Chondrocyte (in vitro differentiated cells): Measurements from ENCODE around the gene LGALS3BP. TPM values are rescaled to one million over a fixed set of nuclear protein-coding genes. Genes with fewer than 3 reads are reported as not detected.

Experiments used
- DNase-seq: peaks from one replicate; pipeline ENCODE4 v3.0.0; 2021; ENCODE audit warnings: mixed read lengths, low spot score
- H3K27ac Mint-ChIP-seq: one replicate; pipeline ENCODE4 v1.8.0; 2021; ENCODE audit warnings: mild to moderate bottlenecking, moderate library complexity, mixed read lengths; ENCODE audit not compliant: unreplicated experiment
- H3K27me3 Mint-ChIP-seq: 2 replicates; pipeline ENCODE4 v1.8.0; 2021; ENCODE audit warnings: low read depth, mixed read lengths
- H3K36me3 Mint-ChIP-seq: 2 replicates; pipeline ENCODE4 v1.8.0; 2021; ENCODE audit warnings: low read depth, mixed read lengths
- H3K4me1 Mint-ChIP-seq: 2 replicates; pipeline ENCODE4 v1.8.0; 2021; ENCODE audit warnings: low read depth, mild to moderate bottlenecking, mixed read lengths
- H3K4me3 Mint-ChIP-seq: one replicate; pipeline ENCODE4 v1.8.0; 2021; ENCODE audit warnings: mild to moderate bottlenecking, moderate library complexity, mixed read lengths; ENCODE audit not compliant: unreplicated experiment
- H3K9me3 Mint-ChIP-seq: 2 replicates; pipeline ENCODE4 v1.8.0; 2021; ENCODE audit warnings: low read depth, mixed read lengths
- total RNA-seq: library from RNA; stranded (reverse); gene quantifications from 3 replicates; pipeline ENCODE4 v1.2.1, GENCODE V29; 2021
- TF ChIP-seq, protein P1 (sequence below): fragments of 200-600 bp; sonication (generic); IDR thresholded peaks from 2 replicates; pipeline ENCODE4 v1.5.0; 2021; ENCODE audit warnings: antibody characterized with exemption, mild to moderate bottlenecking, moderate library complexity

LGALS3BP gene
- total RNA-seq, 1 donor from 2014 or later, result 127 TPM

DNA sequence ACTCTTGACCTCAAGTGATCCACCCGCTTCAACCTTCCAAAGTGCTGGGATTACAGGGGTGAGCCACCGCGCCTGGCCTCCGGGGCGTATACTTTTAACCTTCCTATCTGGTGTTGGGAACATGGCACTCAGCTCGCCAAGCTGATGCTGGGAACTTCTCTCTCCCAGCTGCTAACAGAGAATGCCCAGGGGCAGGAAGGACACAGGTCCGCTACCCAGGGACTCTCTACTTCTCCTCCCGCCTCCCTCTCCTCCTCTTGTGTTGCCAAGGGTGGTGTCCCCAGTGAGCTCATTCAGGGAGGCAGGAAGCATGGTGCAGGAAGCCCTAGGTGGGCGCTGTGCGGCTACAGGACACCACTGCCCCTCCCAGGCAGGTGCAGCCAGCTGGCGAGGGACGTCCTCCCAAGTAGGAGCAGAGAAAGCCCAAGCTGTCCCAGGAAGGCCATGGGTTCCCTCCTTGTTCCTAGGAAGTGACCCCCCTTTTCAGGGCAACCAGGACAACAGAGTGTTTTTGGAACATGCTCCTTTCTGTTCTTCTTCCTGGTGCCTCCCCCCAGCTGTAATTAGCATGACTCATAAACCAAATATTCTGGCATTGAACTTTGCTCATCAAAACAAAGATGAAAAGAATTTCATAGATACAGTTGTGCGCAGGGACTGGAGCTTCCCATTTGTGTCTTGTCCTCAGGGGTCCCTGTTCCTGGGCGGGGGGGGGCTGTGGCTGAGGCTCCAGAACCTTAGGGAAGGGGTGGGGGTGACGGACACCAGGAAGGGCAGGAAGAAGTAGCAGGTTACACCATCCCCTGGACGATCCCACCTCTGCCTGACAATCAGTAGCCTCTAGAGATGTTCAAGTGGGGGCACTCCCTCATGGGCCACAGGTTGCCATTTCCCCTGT lies 46.9 kb upstream of the LGALS3BP start:
- Mint-ChIP-seq H3K4me1 (peaks cover 70% of the 10 kb centered on the region), H3K9me3 (no peaks in the 10 kb centered on the region), H3K36me3 (peaks cover 1% of the 10 kb centered on the region), H3K27me3 (peaks cover 4% of the 10 kb centered on the region), H3K27ac (peak overlapping the region; percentile 74), H3K4me3 (peak overlapping the region; percentile 35)
- no peak for DNase-seq
- TF ChIP-seq, protein P1, sequence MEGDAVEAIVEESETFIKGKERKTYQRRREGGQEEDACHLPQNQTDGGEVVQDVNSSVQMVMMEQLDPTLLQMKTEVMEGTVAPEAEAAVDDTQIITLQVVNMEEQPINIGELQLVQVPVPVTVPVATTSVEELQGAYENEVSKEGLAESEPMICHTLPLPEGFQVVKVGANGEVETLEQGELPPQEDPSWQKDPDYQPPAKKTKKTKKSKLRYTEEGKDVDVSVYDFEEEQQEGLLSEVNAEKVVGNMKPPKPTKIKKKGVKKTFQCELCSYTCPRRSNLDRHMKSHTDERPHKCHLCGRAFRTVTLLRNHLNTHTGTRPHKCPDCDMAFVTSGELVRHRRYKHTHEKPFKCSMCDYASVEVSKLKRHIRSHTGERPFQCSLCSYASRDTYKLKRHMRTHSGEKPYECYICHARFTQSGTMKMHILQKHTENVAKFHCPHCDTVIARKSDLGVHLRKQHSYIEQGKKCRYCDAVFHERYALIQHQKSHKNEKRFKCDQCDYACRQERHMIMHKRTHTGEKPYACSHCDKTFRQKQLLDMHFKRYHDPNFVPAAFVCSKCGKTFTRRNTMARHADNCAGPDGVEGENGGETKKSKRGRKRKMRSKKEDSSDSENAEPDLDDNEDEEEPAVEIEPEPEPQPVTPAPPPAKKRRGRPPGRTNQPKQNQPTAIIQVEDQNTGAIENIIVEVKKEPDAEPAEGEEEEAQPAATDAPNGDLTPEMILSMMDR, result no peak

DNA sequence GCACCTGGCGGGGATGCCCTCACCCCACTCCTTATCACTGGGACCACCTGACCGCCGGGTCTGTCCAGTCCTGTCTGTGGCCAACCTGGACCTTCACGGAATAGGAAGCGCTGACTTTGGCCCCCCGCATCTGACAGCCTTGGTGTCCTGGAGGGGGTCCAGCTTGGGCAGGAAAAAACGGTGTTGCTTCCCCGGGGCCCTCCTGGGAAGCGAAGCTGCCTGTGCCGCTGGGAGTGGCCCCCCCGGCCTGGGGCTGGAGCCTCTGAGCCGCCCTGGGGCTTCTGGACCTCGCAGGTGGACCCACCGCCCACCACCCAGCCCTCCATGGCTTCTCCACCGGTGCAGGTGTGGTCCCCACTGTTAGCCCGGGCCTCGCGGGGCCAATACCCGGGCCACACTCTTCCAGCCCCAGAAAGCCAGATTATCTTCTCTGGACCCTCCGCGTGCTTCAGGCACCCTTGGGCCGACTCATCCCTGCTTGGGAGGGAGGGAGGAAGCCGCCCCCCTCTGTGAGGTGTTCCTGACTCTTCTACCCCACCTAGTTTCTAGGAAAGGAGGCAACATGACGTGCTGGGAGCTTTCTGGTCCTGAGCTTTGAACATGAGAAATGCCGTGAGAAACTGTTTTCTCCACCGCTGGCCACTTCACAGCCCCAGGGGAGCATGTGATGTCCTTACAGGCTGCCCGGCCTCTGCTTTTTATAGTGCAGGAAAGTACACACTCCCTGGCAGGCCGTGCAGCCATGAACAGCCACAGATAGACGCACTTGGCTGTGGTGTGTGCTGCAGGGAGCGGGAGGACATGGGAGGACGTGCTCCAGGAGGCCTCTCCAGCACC lies 45.4 kb upstream of the LGALS3BP start:
- Mint-ChIP-seq H3K4me3 (peak overlapping the region; percentile 93), H3K27ac (peak overlapping the region; percentile 80), H3K27me3 (peaks cover 4% of the 10 kb centered on the region), H3K4me1 (peaks cover 78% of the 10 kb centered on the region), H3K36me3 (peaks cover 1% of the 10 kb centered on the region), H3K9me3 (no peaks in the 10 kb centered on the region)
- no peak for DNase-seq
- TF ChIP-seq, protein P1, result no peak

DNA sequence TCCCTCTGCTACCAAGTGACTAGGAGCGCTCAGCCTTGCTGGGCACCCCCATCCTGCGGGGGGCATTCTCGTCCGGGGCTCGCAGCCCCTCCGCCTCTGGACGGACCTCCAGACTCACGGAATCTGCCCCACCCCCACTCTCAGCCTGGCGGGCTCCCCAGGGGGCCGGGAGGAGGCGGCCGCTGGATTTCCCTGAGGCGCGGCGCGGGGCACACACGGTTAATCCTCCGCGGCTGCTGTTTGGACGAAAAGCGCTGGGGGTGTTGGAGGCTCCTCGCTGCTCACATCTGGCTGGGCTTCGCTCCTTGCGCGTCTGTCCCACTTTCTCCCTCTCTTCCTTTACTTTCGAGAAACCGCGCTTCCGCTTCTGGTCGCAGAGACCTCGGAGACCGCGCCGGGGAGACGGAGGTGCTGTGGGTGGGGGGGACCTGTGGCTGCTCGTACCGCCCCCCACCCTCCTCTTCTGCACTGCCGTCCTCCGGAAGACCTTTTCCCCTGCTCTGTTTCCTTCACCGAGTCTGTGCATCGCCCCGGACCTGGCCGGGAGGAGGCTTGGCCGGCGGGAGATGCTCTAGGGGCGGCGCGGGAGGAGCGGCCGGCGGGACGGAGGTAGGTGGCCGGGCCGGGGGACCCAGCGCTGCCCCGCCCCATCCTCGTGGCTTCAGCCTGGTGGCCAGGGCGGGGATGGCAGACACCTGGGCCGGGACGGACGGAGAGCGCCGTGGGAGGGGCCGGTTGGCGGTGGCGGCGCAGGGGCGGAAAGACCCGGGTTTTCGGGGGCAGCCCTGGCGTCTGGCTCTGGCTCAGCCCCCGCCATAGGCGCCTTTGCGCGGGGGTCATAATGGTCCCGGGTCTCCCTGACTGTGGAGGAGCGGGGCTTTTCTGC lies 44.4 kb upstream of the LGALS3BP start, which contains the start of gene C1QTNF1:
TSS of gene C1QTNF1 (plus strand) at position 284 of the 886 bp plus-strand sequence. CDS start 19,800 bp downstream, outside the sequence.
- Mint-ChIP-seq H3K27ac (peak within 1 kb of the TSS; percentile 32), H3K4me3 (peak within 1 kb of the TSS; percentile 93), H3K4me1 (peaks cover 76% of the 10 kb centered on the region), H3K9me3 (no peaks in the 10 kb centered on the region), H3K36me3 (peaks cover 1% of the 10 kb centered on the region), H3K27me3 (peaks cover 4% of the 10 kb centered on the region)
- TF ChIP-seq, protein P1, result peak; percentile 73
- no peak for DNase-seq

DNA sequence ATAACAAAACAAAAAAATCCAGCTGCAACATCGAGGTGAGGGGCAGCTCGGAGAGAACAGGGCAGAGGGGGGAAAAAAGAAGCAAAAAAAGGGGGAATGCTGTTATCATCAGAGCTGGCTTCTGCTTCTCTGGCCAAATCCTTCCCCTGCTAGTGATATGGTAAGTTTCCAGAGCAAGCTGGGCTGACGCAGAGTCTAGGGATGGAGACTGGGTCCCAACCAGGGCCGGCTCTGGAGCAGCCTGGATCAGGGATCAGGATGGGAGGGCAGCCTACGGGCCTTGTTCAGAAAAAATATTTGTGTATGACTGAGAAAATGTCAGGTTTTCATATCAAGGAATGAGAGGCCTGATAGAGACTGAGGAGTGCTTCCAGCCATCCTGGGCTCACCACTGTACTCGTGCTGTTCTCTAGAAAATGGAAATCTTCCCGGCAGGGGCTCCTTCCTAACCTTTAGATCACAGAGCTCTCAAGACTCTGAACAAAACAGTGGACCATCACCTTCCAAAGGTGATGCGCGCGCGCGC lies 43.5 kb upstream of the LGALS3BP start:
- H3K27ac Mint-ChIP-seq, result no peak overlapping the region
- H3K4me3 Mint-ChIP-seq, result peak overlapping the region; percentile 93
- no peak for DNase-seq
- H3K36me3 Mint-ChIP-seq, result peaks cover 1% of the 10 kb centered on the region
- H3K4me1 Mint-ChIP-seq, result peaks cover 67% of the 10 kb centered on the region
- TF ChIP-seq, protein P1, result no peak
- H3K9me3 Mint-ChIP-seq, result no peaks in the 10 kb centered on the region
- peaks cover 4% of the 10 kb centered on the region for H3K27me3 Mint-ChIP-seq
